DOHH2 (cell line): ENCODE measurements around the gene SCUBE2.

Experiments
- CTCF ChIP-seq: fragments of 200-600 bp; sonication (generic); IDR thresholded peaks from one replicate; pipeline ENCODE4 v1.5.1; 2014; ENCODE audit warnings: antibody characterized with exemption, mild to moderate bottlenecking, low read depth, low read length; ENCODE audit not compliant: poor library complexity, severe bottlenecking
- EZH2phosphoT487 ChIP-seq: fragments of 200-600 bp; sonication (generic); IDR thresholded peaks from 2 replicates; pipeline ENCODE4 v1.6.1; 2017; ENCODE audit warnings: borderline replicate concordance, mild to moderate bottlenecking, antibody characterized with exemption, low read length, moderate library complexity, mixed read lengths

- TF ChIP-seq CTCF: no peak
- TF ChIP-seq EZH2phosphoT487: no peak
Observed at GRCh38 chr11:9072626-9073176, 18.7 kb downstream of the SCUBE2 start.
